CD14-positive monocyte (primary cell): ENCODE data around the gene GPC6. TPM values are rescaled to one million over a fixed set of nuclear protein-coding genes. Genes with fewer than 3 reads are reported as not detected.

Experiments
- DNase-seq, 3 donors: peaks; one replicate each; pipeline ENCODE4 v3.0.0-alpha.2; 2011 to 2022
- H2AFZ ChIP-seq: 2 replicates; pipeline ENCODE4 v1.6.0; 2012; ENCODE audit warnings: mild to moderate bottlenecking, low read depth, low read length, inconsistent platforms; ENCODE audit not compliant: insufficient read depth, poor library complexity, severe bottlenecking
- H3K27ac ChIP-seq, 2 donors: 1 replicate in 1 of 2; 2 replicates in 1 of 2; pipeline ENCODE4 v1.5.1; 2012 to 2013; ENCODE audit warnings: low read length in 2 of 2, control low read depth in 1 of 2, inconsistent platforms in 1 of 2, low read depth in 1 of 2, mild to moderate bottlenecking in 1 of 2
- H3K27me3 ChIP-seq, 2 donors: one replicate each; pipeline versions ENCODE4 v1.6.0 to v1.6.1; 2011 to 2013; ENCODE audit warnings: low read length in 2 of 2; ENCODE audit not compliant: control insufficient read depth in 2 of 2, insufficient read depth in 2 of 2
- H3K36me3 ChIP-seq, 2 donors: replicated peaks in 1 of 2; 1 replicate in 1 of 2; 2 replicates in 1 of 2; pipeline versions ENCODE4 v1.5.1 to v1.6.1; 2012 to 2013; ENCODE audit warnings: low read length in 2 of 2, control low read depth in 1 of 2, inconsistent platforms in 1 of 2, mild to moderate bottlenecking in 1 of 2; ENCODE audit not compliant: insufficient read depth in 2 of 2, control insufficient read depth in 1 of 2
- H3K4me1 ChIP-seq, 2 donors: 1 replicate in 1 of 2; 2 replicates in 1 of 2; pipeline versions ENCODE4 v1.5.1 to v1.6.1; 2012 to 2013; ENCODE audit warnings: low read length in 2 of 2, control low read depth in 1 of 2, inconsistent platforms in 1 of 2, mild to moderate bottlenecking in 1 of 2, moderate library complexity in 1 of 2; ENCODE audit not compliant: insufficient read depth in 2 of 2, control insufficient read depth in 1 of 2
- H3K4me2 ChIP-seq: replicated peaks from 2 replicates; pipeline ENCODE3; 2012; ENCODE audit warnings: low read length, moderate library complexity, mild to moderate bottlenecking; ENCODE audit not compliant: poor library complexity, severe bottlenecking; ENCODE audit errors: extremely low read depth
- H3K4me3 ChIP-seq, 3 experiments: fragments of 200-600 bp in 1 of 3; sonication (generic) in 1 of 3; replicated peaks in 1 of 3; 1 replicate in 2 of 3; 2 replicates in 1 of 3; pipeline ENCODE4 v1.5.1; 2011 to 2013; ENCODE audit warnings: low read length in 3 of 3, mild to moderate bottlenecking in 3 of 3, control low read depth in 2 of 3, low read depth in 2 of 3, inconsistent platforms in 1 of 3, moderate library complexity in 1 of 3
- H3K79me2 ChIP-seq: 2 replicates; pipeline ENCODE4 v1.6.0; 2012; ENCODE audit warnings: mild to moderate bottlenecking, control low read depth, inconsistent platforms, low read length, moderate library complexity; ENCODE audit not compliant: insufficient read depth
- H3K9ac ChIP-seq: 2 replicates; pipeline ENCODE4 v1.6.0; 2017; ENCODE audit warnings: low read length, mild to moderate bottlenecking; ENCODE audit not compliant: insufficient read depth, poor library complexity, severe bottlenecking
- H3K9me3 ChIP-seq, 2 donors: replicated peaks in 1 of 2; 1 replicate in 1 of 2; 2 replicates in 1 of 2; pipeline versions ENCODE4 v1.5.1 to v1.6.1; 2012 to 2013; ENCODE audit warnings: low read length in 2 of 2, control low read depth in 1 of 2; ENCODE audit not compliant: control insufficient read depth in 1 of 2, insufficient read depth in 1 of 2
- H4K20me1 ChIP-seq: 2 replicates; pipeline ENCODE4 v1.6.0; 2012; ENCODE audit warnings: mild to moderate bottlenecking, low read length, control low read depth, moderate library complexity; ENCODE audit not compliant: insufficient read depth
- H3K27ac Mint-ChIP-seq, 7 donors: one replicate each; pipeline ENCODE4 v1.8.0; 2020; ENCODE audit warnings: mild to moderate bottlenecking in 7 of 7, mixed read lengths in 7 of 7, moderate library complexity in 6 of 7, inconsistent platforms in 2 of 7
- H3K27me3 Mint-ChIP-seq, 3 donors: one replicate each; pipeline ENCODE4 v1.8.0; 2021 to 2022; ENCODE audit warnings: low read depth in 3 of 3, mild to moderate bottlenecking in 3 of 3, mixed read lengths in 3 of 3, moderate library complexity in 3 of 3, inconsistent platforms in 1 of 3
- H3K36me3 Mint-ChIP-seq, 2 donors: one replicate each; pipeline ENCODE4 v1.8.0; 2020; ENCODE audit warnings: mixed read lengths in 2 of 2, inconsistent platforms in 1 of 2, mild to moderate bottlenecking in 1 of 2
- H3K4me1 Mint-ChIP-seq: one replicate; pipeline ENCODE4 v1.8.0; 2020; ENCODE audit warnings: mild to moderate bottlenecking, mixed read lengths
- H3K4me3 Mint-ChIP-seq, 2 donors: one replicate each; pipeline ENCODE4 v1.8.0; 2020; ENCODE audit warnings: mild to moderate bottlenecking in 2 of 2, mixed read lengths in 2 of 2, moderate library complexity in 1 of 2
- H3K9me3 Mint-ChIP-seq, 7 donors: one replicate each; pipeline ENCODE4 v1.8.0; 2020 to 2022; ENCODE audit warnings: mixed read lengths in 7 of 7, mild to moderate bottlenecking in 6 of 7, moderate library complexity in 6 of 7, inconsistent platforms in 2 of 7
- CTCF ChIP-seq: fragments of 200-600 bp; IDR thresholded peaks from one replicate; pipeline ENCODE4 v1.8.0; 2022; ENCODE audit warnings: antibody characterized with exemption, mild to moderate bottlenecking
- WGBS: methylation state at CpG from one replicate; pipeline ENCODE4 v1.1.5; 2013; ENCODE audit warnings: missing lambda C conversion rate; ENCODE audit not compliant: insufficient coverage; 5-methylcytosine and 5-hydroxymethylcytosine counted together
- intact Hi-C, 2 donors: fragments of 100-400 bp; cut with micrococcal nuclease; formaldehyde crosslinking; loops; one replicate each; pipeline versions ENCODE4 v1.15.0 to v1.15.1; 2023
- polyA plus RNA-seq, 3 donors: library from polyadenylated mRNA; depleted of rRNA in 1 of 3; unstranded in 2 of 3; stranded (reverse) in 1 of 3; fragments of 300-500 nt in 2 of 3; fragments of >200 nt in 1 of 3; fragmentation: Illumina TruSeq in 2 of 3; gene quantifications; 1 replicate in 2 of 3; 2 replicates in 1 of 3; pipeline ENCODE4 v1.2.3, GENCODE V29; 2012 to 2021

The GPC6 gene
- polyA plus RNA-seq, 3 donors: not detected

- no peak for TF ChIP-seq CTCF
- Mint-ChIP-seq H3K9me3 (peaks cover 0 to 4% (median 0%) of the 10 kb centered on the region in 7 donors), H3K27ac (no peak overlapping the region), H3K27me3 (no peaks in the 10 kb centered on the region), H3K4me3 (no peak overlapping the region), H3K36me3 (no peaks in the 10 kb centered on the region), H3K4me1 (no peaks in the 10 kb centered on the region)
- DNase-seq: no peak
- H3K36me3 ChIP-seq: no peaks in the 10 kb centered on the region
- WGBS: no CpG with 5 or more reads among the region's 2 CpGs
- no peaks in the 10 kb centered on the region for H3K79me2 ChIP-seq
- no peaks in the 10 kb centered on the region for H3K27me3 ChIP-seq
- no peak overlapping the region for H3K4me2 ChIP-seq
- no peaks in the 10 kb centered on the region for H3K9me3 ChIP-seq
- H3K9ac ChIP-seq: no peak overlapping the region
- no peak overlapping the region for H2AFZ ChIP-seq
- intact Hi-C loops: no loop called here
- H3K4me3 ChIP-seq: no peak overlapping the region
- H3K4me1 ChIP-seq: no peaks in the 10 kb centered on the region
- H4K20me1 ChIP-seq: no peaks in the 10 kb centered on the region
- no peak overlapping the region for H3K27ac ChIP-seq
Observed at GRCh38 chr13:93805736-93806135, 579.1 kb downstream of the GPC6 start.

- Histone ChIP-seq H2AFZ (no peak overlapping the region), H3K27me3 (no peaks in the 10 kb centered on the region), H3K4me1 (no peaks in the 10 kb centered on the region), H3K4me2 (no peak overlapping the region), H3K79me2 (no peaks in the 10 kb centered on the region), H3K4me3 (no peak overlapping the region), H3K9me3 (no peaks in the 10 kb centered on the region), H3K9ac (no peak overlapping the region), H3K27ac (no peak overlapping the region), H4K20me1 (no peaks in the 10 kb centered on the region), H3K36me3 (no peaks in the 10 kb centered on the region)
- H3K36me3 Mint-ChIP-seq: no peaks in the 10 kb centered on the region
- H3K27ac Mint-ChIP-seq: no peak overlapping the region
- intact Hi-C loops: no loop called here
- WGBS: no CpG with 5 or more reads among the region's 1 CpG
- peaks cover 0 to 4% (median 1%) of the 10 kb centered on the region in 7 donors for H3K9me3 Mint-ChIP-seq
- no peaks in the 10 kb centered on the region for H3K4me1 Mint-ChIP-seq
- DNase-seq: no peak
- no peaks in the 10 kb centered on the region for H3K27me3 Mint-ChIP-seq
- H3K4me3 Mint-ChIP-seq: no peak overlapping the region
- TF ChIP-seq CTCF: no peak
Observed at GRCh38 chr13:93806861-93807260, 580.3 kb downstream of the GPC6 start.
